ENCODE data around the gene GRM4. TPM values are rescaled to one million over a fixed set of nuclear protein-coding genes. Genes with fewer than 3 reads are reported as not detected.

GRM4 gene
- total RNA-seq, 1 experiment from 2014 or later = not detected

DNA sequence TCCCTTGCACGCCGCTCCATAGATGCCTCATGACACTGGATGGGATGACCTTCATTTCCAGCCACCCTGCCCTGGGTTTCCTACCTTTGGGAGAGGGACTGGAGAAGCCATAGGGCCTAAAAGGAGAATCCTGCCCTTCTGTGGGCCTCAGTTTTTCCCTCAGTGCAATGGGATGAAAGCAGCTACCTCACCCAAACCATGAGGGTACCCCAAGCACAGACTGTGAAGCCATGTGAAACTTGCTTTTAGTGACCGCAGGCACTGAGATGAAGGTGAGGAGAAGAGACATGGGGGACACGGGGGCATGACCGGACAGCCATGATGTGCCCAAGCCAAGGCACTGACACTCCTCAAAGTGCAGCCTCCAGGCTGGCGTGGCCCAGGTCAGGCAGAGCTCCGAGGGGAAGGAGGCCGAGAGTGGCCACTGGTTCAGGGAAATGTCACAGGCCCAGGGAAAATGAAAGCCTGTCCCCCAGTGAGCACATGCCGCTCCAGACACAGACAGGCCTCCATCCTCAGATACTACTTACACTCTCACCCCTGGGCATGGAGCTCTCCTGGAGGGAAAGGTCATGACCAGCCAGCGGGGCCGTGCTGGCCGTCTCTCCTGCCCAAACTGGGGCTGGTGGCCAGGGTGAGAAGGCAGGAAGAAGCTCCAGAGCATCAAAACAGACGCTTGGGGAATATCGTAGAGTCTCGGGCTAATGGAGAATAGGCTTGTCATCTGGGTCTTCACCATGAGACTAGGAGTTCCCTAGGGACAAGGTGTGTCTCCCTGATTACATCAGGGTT, 116.2 kb downstream of the GRM4 start:
- no peaks in the 10 kb centered on the region for H3K9me3 Mint-ChIP-seq (ENCODE audit: unreplicated experiment)
- CTCF ChIA-PET = interaction anchor here (0.6 to 4.1 kb wide), 2 partner anchors 257 to 1226 kb away, joined by 3 to 28 read pairs; no protein-coding TSS in a partner anchor
- intact Hi-C loops (cut with micrococcal nuclease) = loop anchor here (5.0 kb wide), 1 partner anchor 242 kb away; the partner anchor contains the start of gene LEMD2
- H3K27me3 Mint-ChIP-seq (ENCODE audit: insufficient read depth, unreplicated experiment) = peaks cover 18% of the 10 kb centered on the region
- H3K4me3 Mint-ChIP-seq (ENCODE audit: unreplicated experiment) = no peak overlapping the region
- no peak for DNase-seq (ENCODE audit: unreplicated experiment)
- TF ChIP-seq, protein P1, sequence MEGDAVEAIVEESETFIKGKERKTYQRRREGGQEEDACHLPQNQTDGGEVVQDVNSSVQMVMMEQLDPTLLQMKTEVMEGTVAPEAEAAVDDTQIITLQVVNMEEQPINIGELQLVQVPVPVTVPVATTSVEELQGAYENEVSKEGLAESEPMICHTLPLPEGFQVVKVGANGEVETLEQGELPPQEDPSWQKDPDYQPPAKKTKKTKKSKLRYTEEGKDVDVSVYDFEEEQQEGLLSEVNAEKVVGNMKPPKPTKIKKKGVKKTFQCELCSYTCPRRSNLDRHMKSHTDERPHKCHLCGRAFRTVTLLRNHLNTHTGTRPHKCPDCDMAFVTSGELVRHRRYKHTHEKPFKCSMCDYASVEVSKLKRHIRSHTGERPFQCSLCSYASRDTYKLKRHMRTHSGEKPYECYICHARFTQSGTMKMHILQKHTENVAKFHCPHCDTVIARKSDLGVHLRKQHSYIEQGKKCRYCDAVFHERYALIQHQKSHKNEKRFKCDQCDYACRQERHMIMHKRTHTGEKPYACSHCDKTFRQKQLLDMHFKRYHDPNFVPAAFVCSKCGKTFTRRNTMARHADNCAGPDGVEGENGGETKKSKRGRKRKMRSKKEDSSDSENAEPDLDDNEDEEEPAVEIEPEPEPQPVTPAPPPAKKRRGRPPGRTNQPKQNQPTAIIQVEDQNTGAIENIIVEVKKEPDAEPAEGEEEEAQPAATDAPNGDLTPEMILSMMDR (IDR thresholded peaks at IDR 0.05; ENCODE audit: unreplicated experiment) = no peak
- no peaks in the 10 kb centered on the region for H3K36me3 Mint-ChIP-seq (ENCODE audit: insufficient read depth, unreplicated experiment)
- H3K4me1 Mint-ChIP-seq (ENCODE audit: insufficient read depth, unreplicated experiment) = no peaks in the 10 kb centered on the region
- POLR2A ChIA-PET = interaction anchor here (0.6 kb wide), 1 partner anchor 639 kb away, joined by 3 read pairs; no protein-coding TSS in a partner anchor
- no TSS peak for BruUV-seq (replicated peaks)
- H3K27ac Mint-ChIP-seq (ENCODE audit: low read depth, unreplicated experiment) = no peak overlapping the region

DNA sequence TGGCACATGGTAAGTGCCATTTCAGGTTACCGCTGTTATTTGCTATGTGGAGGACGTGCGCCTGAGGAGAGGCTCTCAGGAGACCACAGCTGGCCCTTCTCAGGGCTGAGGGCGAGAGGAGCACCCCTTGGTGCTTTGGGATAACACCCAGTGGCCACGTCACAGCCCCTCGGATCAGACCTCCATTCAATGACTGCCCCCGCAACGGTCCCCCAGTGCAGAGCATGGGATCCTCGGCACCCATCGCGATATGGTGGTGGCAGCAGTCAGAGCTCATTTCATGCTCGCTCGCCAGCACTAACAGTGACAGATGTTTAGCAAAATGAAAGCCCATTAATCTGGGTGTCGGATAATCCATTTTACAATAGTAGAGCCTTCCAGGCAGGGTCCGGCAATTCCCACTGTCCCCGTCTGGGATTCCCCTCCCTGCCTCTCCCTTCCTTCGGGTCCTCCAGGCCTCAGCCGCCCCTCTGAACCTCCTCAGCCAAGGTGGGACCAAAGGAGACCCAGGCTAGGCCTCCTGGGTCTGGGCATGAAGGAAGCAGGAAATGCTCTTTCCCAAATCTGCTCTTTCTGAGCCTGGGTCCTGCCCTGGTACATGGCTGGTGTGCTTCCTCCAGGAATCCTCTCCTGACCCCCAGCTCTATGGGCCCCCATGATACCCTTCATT, 117.1 kb downstream of the GRM4 start:
- ChIA-PET POLR2A (interaction anchor here (1.9 kb wide), 1 partner anchor 258 kb away, joined by 11 read pairs; no protein-coding TSS in a partner anchor), CTCF (interaction anchor here (0.9 to 4.1 kb wide), 6 partner anchors 7 to 265 kb away, joined by 3 to 28 read pairs (median 4); no protein-coding TSS in a partner anchor)
- peaks cover 18% of the 10 kb centered on the region for H3K27me3 Mint-ChIP-seq (ENCODE audit: insufficient read depth, unreplicated experiment)
- TF ChIP-seq, protein P1 (IDR thresholded peaks at IDR 0.05; ENCODE audit: unreplicated experiment) = no peak
- H3K27ac Mint-ChIP-seq (ENCODE audit: low read depth, unreplicated experiment) = no peak overlapping the region
- BruUV-seq (replicated peaks) = no TSS peak
- no peaks in the 10 kb centered on the region for H3K9me3 Mint-ChIP-seq (ENCODE audit: unreplicated experiment)
- intact Hi-C loops (cut with micrococcal nuclease) = loop anchor here (5.0 kb wide), 1 partner anchor 242 kb away; the partner anchor contains the start of gene LEMD2
- H3K36me3 Mint-ChIP-seq (ENCODE audit: insufficient read depth, unreplicated experiment) = no peaks in the 10 kb centered on the region
- no peak overlapping the region for H3K4me3 Mint-ChIP-seq (ENCODE audit: unreplicated experiment)
- no peaks in the 10 kb centered on the region for H3K4me1 Mint-ChIP-seq (ENCODE audit: insufficient read depth, unreplicated experiment)
- DNase-seq (ENCODE audit: unreplicated experiment) = no peak

DNA sequence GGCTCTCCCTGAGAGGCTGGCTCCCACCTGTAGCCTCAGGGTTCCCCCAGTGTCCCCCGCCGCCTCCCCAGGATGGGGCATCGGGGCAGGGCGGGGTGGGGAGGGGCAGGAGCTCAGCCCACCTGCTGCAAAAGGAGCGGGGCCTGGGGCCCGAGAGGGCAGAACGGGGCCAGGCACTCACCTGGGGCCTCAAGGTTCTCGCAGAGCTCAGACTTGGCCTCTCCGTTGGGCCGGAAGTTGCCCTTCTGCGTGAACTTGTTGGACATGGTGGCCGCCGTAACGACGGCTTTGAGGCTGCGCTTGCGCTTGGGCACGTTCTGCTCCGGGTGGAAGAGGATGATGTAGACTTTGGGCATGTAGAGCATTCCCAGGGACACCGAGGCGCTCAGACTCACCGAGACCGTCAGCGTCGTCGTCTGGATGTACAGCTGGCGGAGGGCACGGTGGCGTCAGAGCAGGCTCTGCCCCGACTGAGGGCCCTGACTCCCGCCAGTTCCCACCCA, 117.9 kb downstream of the GRM4 start:
- no peak overlapping the region for H3K27ac Mint-ChIP-seq (ENCODE audit: low read depth, unreplicated experiment)
- no peaks in the 10 kb centered on the region for H3K4me1 Mint-ChIP-seq (ENCODE audit: insufficient read depth, unreplicated experiment)
- intact Hi-C loops (cut with micrococcal nuclease) = loop anchor here (1.0 to 5.0 kb wide), 5 partner anchors 176 to 284 kb away; partner anchors contain the start of gene LEMD2
- H3K36me3 Mint-ChIP-seq (ENCODE audit: insufficient read depth, unreplicated experiment) = no peaks in the 10 kb centered on the region
- no peak for DNase-seq (ENCODE audit: unreplicated experiment)
- no peaks in the 10 kb centered on the region for H3K9me3 Mint-ChIP-seq (ENCODE audit: unreplicated experiment)
- no TSS peak for BruUV-seq (replicated peaks)
- peaks cover 19% of the 10 kb centered on the region for H3K27me3 Mint-ChIP-seq (ENCODE audit: insufficient read depth, unreplicated experiment)
- POLR2A ChIA-PET = interaction anchor here (1.0 to 1.9 kb wide), 2 partner anchors 40 to 258 kb away, joined by 4 to 11 read pairs; no protein-coding TSS in a partner anchor
- no peak overlapping the region for H3K4me3 Mint-ChIP-seq (ENCODE audit: unreplicated experiment)
- TF ChIP-seq, protein P1 (IDR thresholded peaks at IDR 0.05; ENCODE audit: unreplicated experiment) = no peak
- CTCF ChIA-PET = interaction anchor here (0.6 to 4.1 kb wide), 14 partner anchors 8 to 1209 kb away, joined by 3 to 28 read pairs (median 3); no protein-coding TSS in a partner anchor

Data from MCF 10A (cell line).